Testis (tissue), 3 donors: Measurements from ENCODE around the gene HEXIM1. TPM values are rescaled to one million over a fixed set of nuclear protein-coding genes. Genes with fewer than 3 reads are reported as not detected.
"Not testable (repeated sequence)": the region's sequence is repeated elsewhere in the genome, so short reads cannot be mapped to it uniquely, and the experiment has no call there.

Experiments
- DNase-seq: peaks from one replicate; pipeline ENCODE4 v3.0.0-alpha.2; 2019
- H3K27ac ChIP-seq, 2 donors: fragments of 200-600 bp; sonication (generic); one replicate each; pipeline ENCODE4 v1.5.1; 2019
- H3K27me3 ChIP-seq: fragments of 200-600 bp; sonication (generic); one replicate; pipeline ENCODE4 v1.5.1; 2019
- H3K36me3 ChIP-seq: fragments of 200-600 bp; sonication (generic); one replicate; pipeline ENCODE4 v1.5.1; 2017; ENCODE audit warnings: low read depth; ENCODE audit errors: missing control alignments
- H3K4me1 ChIP-seq: fragments of 200-600 bp; sonication (generic); one replicate; pipeline ENCODE4 v1.5.1; 2019
- H3K4me3 ChIP-seq, 2 donors: fragments of 200-600 bp; sonication (generic); one replicate each; pipeline ENCODE4 v1.5.1; 2017 to 2019
- H3K9me3 ChIP-seq: fragments of 200-600 bp; sonication (generic); one replicate; pipeline ENCODE4 v1.5.1; 2017
- POLR2A ChIP-seq: fragments of 450-650 bp; IDR thresholded peaks from one replicate; pipeline ENCODE4 v1.6.1; 2017; ENCODE audit warnings: antibody characterized with exemption, mild to moderate bottlenecking, moderate library complexity
- WGBS, 2 donors: methylation state at CpG; one replicate each; pipeline ENCODE4 v1.1.5; 2018; 5-methylcytosine and 5-hydroxymethylcytosine counted together
- intact Hi-C: fragments of 100-400 bp; cut with DNase I; formaldehyde crosslinking; loops from one replicate; pipeline ENCODE4 v1.15.1; 2023; ENCODE audit warnings: low total_unique reads
- polyA plus RNA-seq: library from polyadenylated mRNA; stranded (reverse); fragments of 350-450 nt; fragmentation: Illumina TruSeq; extraction: RNeasy Lipid Tissue Mini Kit (QIAGEN cat#74804); gene quantifications from one replicate; pipeline ENCODE4 v1.2.3, GENCODE V29; 2014; ENCODE audit warnings: low read depth, low replicate concordance; ENCODE audit not compliant: insufficient read depth
- total RNA-seq, 2 donors: library from RNA; depleted of rRNA; stranded (reverse); fragments of >200 nt; gene quantifications; one replicate each; pipeline ENCODE4 v1.2.3, GENCODE V29; 2016
- TF ChIP-seq, protein P1 (sequence below), 3 experiments: fragments of 450-650 bp in 2 of 3; fragments of 200-600 bp in 1 of 3; sonication (generic) in 1 of 3; IDR thresholded peaks; one replicate each; pipeline ENCODE4 v1.5.1; 2016 to 2019; ENCODE audit warnings: antibody characterized with exemption in 3 of 3, mild to moderate bottlenecking in 2 of 3, moderate library complexity in 1 of 3

Gene HEXIM1
- total and polyA plus RNA-seq, 3 donors from 2014 or later, result 38.8 to 68.8 (median 51.8) TPM

DNA sequence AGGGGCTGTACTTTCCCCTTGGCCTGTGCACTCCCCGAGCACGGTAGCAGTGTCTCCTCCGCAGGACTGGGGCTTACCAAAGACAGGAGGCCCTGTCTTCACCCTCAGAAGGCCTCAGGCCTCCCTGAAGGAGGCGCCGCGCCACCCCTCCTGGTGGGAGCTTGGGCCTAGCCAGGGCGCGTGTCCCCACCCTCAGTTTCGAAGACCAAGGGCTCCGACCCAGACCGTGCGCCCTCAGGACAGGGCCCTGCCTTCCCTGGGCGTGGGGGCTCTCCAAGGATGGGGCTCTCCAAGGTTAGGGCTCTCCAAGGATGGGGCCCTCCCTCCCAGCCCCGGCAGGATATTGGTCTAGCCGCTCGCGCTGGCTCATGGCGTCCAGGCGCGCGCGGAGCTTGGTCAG is 27.7 kb upstream of the HEXIM1 start:
- no peaks in the 10 kb centered on the region for H3K9me3 ChIP-seq
- H3K4me1 ChIP-seq, result peaks cover 9% of the 10 kb centered on the region
- H3K36me3 ChIP-seq, result no peaks in the 10 kb centered on the region
- intact Hi-C loops, result loop anchor here (10.0 kb wide), 1 partner anchor 346 kb away; no protein-coding TSS in a partner anchor
- no peaks in the 10 kb centered on the region for H3K27me3 ChIP-seq
- DNase-seq, result no peak
- H3K4me3 ChIP-seq, result no peak overlapping the region
- H3K27ac ChIP-seq, result no peak overlapping the region
- TF ChIP-seq, protein P1, sequence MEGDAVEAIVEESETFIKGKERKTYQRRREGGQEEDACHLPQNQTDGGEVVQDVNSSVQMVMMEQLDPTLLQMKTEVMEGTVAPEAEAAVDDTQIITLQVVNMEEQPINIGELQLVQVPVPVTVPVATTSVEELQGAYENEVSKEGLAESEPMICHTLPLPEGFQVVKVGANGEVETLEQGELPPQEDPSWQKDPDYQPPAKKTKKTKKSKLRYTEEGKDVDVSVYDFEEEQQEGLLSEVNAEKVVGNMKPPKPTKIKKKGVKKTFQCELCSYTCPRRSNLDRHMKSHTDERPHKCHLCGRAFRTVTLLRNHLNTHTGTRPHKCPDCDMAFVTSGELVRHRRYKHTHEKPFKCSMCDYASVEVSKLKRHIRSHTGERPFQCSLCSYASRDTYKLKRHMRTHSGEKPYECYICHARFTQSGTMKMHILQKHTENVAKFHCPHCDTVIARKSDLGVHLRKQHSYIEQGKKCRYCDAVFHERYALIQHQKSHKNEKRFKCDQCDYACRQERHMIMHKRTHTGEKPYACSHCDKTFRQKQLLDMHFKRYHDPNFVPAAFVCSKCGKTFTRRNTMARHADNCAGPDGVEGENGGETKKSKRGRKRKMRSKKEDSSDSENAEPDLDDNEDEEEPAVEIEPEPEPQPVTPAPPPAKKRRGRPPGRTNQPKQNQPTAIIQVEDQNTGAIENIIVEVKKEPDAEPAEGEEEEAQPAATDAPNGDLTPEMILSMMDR (IDR thresholded peaks at IDR 0.05), result no peak
- no peak for TF ChIP-seq POLR2A
- WGBS, 2 donors, result 68 to 71% methylated on average over 5 to 22 of the region's 22 CpGs

DNA sequence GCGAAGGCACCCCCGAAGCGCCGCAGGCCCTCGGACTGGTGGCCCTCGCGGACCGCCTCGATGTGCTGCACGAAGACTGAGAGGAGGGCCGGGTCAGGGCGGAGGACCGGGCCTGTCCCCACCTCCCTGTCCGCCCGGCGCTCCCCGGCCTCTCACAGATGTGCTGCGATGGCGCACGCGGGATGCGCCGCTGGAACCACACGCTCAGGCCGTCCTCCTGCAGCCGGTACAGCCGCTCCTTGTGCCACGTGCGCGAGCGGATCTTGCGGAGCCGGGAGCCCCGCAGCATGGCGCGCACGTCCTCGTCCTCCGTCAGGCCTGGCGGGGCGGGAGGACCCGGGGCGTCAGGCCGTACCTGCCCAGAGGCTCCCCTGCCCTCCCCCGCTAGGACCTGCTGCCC is 27.2 kb upstream of the HEXIM1 start:
- WGBS, 2 donors, result 61 to 70% methylated on average over 10 to 19 of the region's 45 CpGs
- H3K9me3 ChIP-seq, result no peaks in the 10 kb centered on the region
- no peak for DNase-seq
- peak overlapping the region in 1 of 2 donors; percentile 5 for H3K4me3 ChIP-seq
- H3K27ac ChIP-seq, result no peak overlapping the region
- H3K4me1 ChIP-seq, result peaks cover 9% of the 10 kb centered on the region
- intact Hi-C loops, result loop anchor here (10.0 kb wide), 1 partner anchor 346 kb away; no protein-coding TSS in a partner anchor
- no peak for TF ChIP-seq POLR2A
- TF ChIP-seq, protein P1 (IDR thresholded peaks at IDR 0.05), result no peak
- H3K27me3 ChIP-seq, result no peaks in the 10 kb centered on the region
- no peaks in the 10 kb centered on the region for H3K36me3 ChIP-seq

DNA sequence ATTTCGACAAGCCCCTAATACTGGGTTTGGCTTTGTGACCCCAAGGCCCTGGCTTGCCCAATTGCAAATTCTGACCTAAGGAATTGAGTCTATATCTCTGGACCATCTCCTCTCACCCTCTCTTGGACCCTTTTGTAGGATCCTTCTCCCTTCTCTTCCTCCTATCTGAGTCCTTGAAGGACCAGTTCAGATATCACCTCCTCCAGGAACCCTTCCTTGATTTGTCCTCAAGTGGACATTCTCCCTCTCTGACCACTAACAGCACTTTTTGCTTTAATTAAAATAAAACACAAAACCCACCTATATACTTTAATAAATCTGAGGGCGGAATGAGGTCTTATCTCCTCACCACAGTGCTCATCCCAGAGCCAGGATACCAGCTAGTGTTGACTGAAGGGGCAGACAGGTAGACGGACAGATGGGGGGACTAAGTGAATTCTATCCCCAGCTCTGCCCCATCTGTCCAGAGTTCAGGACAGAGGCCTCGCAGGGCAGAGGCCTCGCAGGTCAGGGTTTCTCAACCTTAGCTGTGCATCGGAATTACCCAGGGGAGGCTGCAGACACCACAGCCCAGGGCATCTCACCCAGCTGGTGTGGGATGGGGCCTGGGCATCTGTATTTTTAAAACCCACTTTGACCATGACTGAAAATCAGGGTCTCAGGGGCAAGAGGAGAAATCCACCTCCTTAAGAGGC is 25.1 kb upstream of the HEXIM1 start:
- Histone ChIP-seq H3K27ac (no peak overlapping the region), H3K27me3 (no peaks in the 10 kb centered on the region), H3K9me3 (no peaks in the 10 kb centered on the region), H3K36me3 (no peaks in the 10 kb centered on the region), H3K4me3 (no peak overlapping the region), H3K4me1 (peaks cover 25% of the 10 kb centered on the region)
- WGBS, 2 donors, result 87 to 89% methylated on average over 6 of the region's 6 CpGs
- no peak for TF ChIP-seq POLR2A
- TF ChIP-seq, protein P1 (IDR thresholded peaks at IDR 0.05), result no peak
- intact Hi-C loops, result loop anchor here (10.0 kb wide), 1 partner anchor 348 kb away; no protein-coding TSS in a partner anchor
- no peak for DNase-seq

GRCh38 chr17:45123930-45124796 is 24.1 kb upstream of the HEXIM1 start:
- H3K9me3 ChIP-seq, result no peaks in the 10 kb centered on the region
- DNase-seq, result no peak
- H3K27ac ChIP-seq, result no peak overlapping the region
- no peaks in the 10 kb centered on the region for H3K36me3 ChIP-seq
- intact Hi-C loops, result loop anchor here (10.0 kb wide), 1 partner anchor 349 kb away; no protein-coding TSS in a partner anchor
- no peak for TF ChIP-seq POLR2A
- TF ChIP-seq, protein P1 (IDR thresholded peaks at IDR 0.05), result no peak
- 63 to 85% methylated on average over 8 to 15 of the region's 15 CpGs for WGBS, 2 donors
- H3K4me1 ChIP-seq, result peaks cover 34% of the 10 kb centered on the region
- H3K4me3 ChIP-seq, result no peak overlapping the region
- no peaks in the 10 kb centered on the region for H3K27me3 ChIP-seq

DNA sequence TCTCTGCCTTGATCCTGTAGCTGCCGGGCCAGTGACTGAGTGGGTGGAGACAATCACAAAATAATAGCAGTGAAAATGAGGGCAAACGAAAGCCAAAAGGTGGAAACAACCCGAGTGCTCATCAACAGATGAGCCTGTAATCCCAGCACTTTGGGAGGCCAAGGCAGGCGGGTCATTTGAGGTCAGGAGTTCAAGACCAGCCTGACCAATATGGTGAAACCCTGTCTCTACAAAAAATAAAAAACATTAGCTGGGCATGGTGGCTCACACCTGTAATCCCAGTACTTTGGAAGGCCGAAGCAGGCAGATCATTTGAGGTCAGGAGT is 23.5 kb upstream of the HEXIM1 start:
- 60 to 74% methylated on average over 5 of the region's 5 CpGs for WGBS, 2 donors
- intact Hi-C loops, result loop anchor here (10.0 kb wide), 1 partner anchor 350 kb away; no protein-coding TSS in a partner anchor
- peaks cover 40% of the 10 kb centered on the region for H3K4me1 ChIP-seq
- H3K4me3 ChIP-seq, H3K9me3 ChIP-seq, H3K27me3 ChIP-seq, H3K36me3 ChIP-seq, H3K27ac ChIP-seq, DNase-seq: not testable (repeated sequence)
